SJSA1 (cell line): ENCODE results near the gene CCND2. TPM values are rescaled to one million over a fixed set of nuclear protein-coding genes. Genes with fewer than 3 reads are reported as not detected.

Source experiments
- total RNA-seq: library from RNA; depleted of rRNA; stranded (reverse); fragments of >200 nt; shearing (Covaris generic); gene quantifications from 2 replicates; pipeline ENCODE4 v1.2.3, GENCODE V29; 2014; rRNA removed

Gene CCND2
- total RNA-seq, 1 experiment from 2014 or later, result 0.08 TPM

Other genes with a start within 250 kb of the CCND2 start
- 10.2 and 22.7 TPM in 2 replicates for gene TIGAR, start 47.5 kb downstream of the CCND2 start, total RNA-seq
- not detected in 2 replicates for gene FGF23, start 106.0 kb downstream of the CCND2 start, total RNA-seq
- not detected in 2 replicates for gene FGF6, start 172.1 kb downstream of the CCND2 start, total RNA-seq